CD4-positive, alpha-beta T cell treated with Interleukin-17A for 1 hour (primary cell): Measurements from ENCODE around the gene ALOX15.
"Not testable (repeated sequence)": the region's sequence is repeated elsewhere in the genome, so short reads cannot be mapped to it uniquely, and the experiment has no call there.

ENCODE experiments used
- DNase-seq: peaks from one replicate; pipeline ENCODE4 v3.0.0-alpha.2; 2020

ALOX15 gene

DNA sequence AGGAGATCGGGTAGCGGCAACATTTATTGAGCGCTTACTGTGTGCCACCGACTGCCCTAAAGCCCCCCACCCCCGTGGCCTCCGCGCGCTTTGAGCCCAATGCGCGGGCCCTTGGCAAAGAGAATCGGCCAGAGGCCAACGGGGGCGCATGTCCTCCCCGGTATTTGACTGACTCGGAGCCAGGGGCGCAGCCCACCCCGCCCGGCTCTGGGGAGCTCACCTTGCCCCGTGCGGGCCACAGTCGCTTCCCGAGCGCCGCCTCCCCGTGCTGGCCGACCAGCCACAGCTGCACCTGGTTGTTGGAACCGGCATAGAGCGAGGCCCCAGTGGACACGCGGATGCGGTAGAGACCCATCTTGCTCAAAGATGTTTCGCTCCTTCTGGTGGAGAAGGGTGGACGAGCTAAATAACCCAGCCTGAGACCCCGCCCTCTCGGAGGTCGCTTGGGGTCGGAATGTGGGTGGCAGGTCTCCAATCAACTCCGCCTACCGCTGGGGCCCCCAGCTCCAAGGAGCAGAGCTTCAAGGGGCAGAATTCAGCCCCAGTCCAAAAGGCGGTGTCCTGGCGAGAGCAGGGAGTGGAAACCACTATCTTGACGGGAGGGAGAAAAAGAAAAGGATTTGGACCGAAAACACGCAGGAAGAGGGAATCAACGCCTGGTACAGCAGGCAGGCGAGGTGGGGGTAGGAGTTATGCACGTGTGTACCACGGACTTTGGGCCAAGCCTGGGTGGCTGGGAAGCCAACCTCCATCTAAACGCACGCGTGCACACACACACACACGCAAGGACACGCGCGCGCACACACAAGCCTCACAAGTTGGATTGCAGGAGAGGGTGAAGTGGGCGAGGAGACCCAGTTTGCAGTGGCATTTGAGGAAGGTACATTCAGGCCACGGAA, at the start of gene ALOX15:
TSS of gene ALOX15 (minus strand) at position 382 of the 899 bp plus-strand sequence. CDS start at position 355, 27 bp downstream.
- DNase-seq, result no peak

DNA sequence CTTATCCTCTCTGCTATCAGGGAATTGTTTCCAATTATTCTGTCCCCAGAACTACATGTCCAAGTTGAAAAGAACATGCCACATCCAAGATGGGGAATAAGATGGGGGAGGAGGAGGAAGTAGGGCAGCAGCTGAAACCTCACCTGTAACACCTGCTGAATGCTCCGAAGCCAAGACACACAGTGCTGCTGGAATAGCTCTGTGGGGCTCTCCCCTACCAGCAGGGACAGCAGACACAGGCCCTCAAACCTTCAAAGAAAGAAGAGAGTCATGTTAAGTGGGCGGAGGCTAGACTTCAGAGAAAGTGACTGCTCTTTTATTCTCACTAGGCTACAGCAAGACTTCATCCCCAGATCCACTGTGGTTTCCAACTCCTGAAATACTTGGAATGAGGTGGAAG, 49.3 kb upstream of the ALOX15 start:
- no peak for DNase-seq

GRCh38 chr17:4689872-4690271, 48.4 kb upstream of the ALOX15 start:
- DNase-seq, result not testable (repeated sequence)

DNA sequence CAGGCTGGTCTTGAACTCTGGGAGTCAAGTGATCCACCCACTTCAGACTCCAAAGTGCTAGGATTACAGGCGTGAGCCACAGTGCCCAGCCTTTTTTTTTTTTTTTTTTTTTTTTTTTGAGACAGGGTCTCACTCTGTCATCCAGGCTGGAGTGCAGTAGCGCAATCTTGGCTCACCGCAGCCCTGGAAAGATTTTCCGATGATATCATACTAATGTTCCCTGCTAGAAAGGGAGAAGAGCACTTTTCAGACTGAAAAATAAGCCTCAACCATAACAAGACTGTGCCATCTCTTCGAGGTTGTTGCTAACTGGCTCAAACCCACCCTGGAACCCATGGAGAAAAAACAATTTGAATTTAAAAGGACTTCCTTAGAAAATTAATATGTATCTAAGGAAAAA, 42.3 kb upstream of the ALOX15 start:
- DNase-seq, result not testable (repeated sequence)

DNA sequence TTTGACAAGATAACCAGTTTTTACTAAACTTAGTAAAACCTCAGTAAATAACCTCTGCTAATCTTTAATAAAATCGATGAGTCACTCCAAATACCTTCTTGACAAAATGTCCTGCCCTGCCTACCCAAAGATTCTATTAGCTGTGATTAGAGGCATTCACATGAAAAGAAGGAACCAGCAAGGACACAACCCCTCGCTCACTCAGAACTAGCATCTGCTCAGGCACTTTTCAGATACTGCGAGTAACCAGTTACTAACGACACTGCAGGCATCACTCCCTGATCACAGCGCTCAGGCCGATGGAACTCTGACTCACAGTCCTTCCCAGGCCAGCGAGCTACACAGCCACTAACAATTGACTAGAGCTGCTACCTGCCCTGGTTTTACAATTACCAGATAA, 38.2 kb upstream of the ALOX15 start:
- no peak for DNase-seq

DNA sequence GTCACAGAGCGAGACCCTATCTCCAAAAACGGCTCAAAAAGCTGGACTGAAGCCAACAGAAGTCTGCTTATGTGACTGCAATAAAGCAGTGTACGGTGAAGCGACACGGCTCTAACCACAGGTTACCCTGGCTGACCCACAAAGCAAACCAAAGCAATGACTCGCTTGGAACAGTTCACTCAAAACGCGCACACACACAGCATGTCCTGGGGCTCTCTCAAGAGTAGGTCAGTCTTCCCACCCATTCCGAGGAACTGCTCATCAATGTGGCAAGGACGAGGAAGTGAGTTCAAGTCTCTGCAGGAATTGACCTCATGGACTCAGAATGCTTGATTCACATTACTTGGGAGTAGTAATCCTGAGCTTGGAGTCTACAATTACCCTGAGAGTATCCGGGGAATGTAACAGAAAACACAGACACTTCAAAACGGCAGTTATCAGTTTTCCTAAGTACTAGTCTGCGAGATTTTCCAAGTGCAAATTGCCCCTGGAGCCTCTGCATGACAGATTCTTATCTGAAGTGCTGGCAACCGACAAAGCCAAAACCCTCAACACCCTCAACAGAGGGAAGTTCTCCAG, 37.1 kb upstream of the ALOX15 start:
- DNase-seq, result no peak

- no peak for DNase-seq
These were observed 35.3 kb upstream of the ALOX15 start for GRCh38 chr17:4676791-4677190.

- no peak for DNase-seq
These were observed 34.3 kb upstream of the ALOX15 start for GRCh38 chr17:4675791-4676190.

DNA sequence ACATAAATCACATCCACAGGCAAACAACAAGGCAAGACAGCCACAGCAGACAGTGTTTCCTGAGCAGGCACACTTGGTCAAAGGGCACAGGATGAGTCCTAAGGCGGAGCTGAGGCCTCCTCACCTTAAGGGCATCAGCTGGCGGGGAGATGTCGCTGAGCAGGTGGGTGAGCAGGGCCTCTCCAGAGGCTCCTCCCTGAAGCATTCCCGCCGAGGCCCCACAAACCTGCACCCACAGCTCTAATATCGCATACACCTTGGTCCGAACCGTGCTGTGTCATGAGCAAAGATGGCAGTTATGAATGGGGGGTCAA, 33.2 kb upstream of the ALOX15 start:
- DNase-seq, result no peak

GRCh38 chr17:4673986-4674684, 32.7 kb upstream of the ALOX15 start:
- DNase-seq, result no peak

DNA sequence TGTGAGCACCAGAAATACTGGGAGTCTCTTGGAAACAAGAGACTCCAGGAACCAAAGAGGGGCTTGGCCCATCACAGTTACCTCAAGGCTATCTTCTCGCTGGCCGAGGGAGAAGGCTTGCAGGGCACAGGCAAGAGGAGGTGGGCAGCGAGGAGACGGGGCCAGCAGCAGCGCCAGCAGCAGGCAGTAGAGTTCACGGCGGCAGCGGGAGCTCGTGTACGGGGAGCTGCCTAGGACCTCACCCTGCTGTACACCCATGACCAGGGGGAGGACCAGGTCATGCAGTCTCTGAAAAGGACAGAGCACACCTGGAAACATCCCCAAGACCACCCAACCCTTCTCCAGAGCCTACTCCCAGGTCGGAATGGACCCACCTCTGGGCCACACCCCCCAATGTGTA, 31.7 kb upstream of the ALOX15 start:
- DNase-seq, result no peak

- DNase-seq, result no peak
These were observed 31.3 kb upstream of the ALOX15 start for GRCh38 chr17:4672751-4673150.

GRCh38 chr17:4672055-4672630, 30.7 kb upstream of the ALOX15 start:
- DNase-seq, result no peak

- no peak for DNase-seq
These were observed 25.7 kb upstream of the ALOX15 start for GRCh38 chr17:4667166-4667565.

- DNase-seq, result no peak
These were observed 24.8 kb upstream of the ALOX15 start for GRCh38 chr17:4666296-4666695.

GRCh38 chr17:4665027-4665426, 23.5 kb upstream of the ALOX15 start:
- DNase-seq, result no peak

DNA sequence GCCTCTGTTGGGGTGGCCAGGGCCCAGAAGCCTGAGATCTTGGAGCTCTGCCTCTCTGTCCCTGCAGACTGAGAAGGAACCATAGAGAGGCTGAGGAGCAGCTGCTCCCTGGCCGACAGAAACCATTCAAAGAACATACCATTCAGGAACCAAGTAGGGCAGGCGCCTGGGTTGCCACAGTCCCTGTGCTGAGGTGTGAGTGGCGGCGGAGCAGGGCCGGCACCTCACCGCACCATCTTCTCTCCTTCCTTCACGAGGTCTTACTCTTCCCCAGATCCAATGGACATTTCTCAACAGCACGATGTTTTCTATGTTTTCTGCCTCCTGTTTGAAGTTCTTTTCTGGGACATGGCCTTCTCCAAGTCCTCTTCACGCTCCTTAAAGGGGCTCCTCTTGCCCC, 22.8 kb upstream of the ALOX15 start:
- DNase-seq, result no peak

- no peak for DNase-seq
These were observed 22.2 kb upstream of the ALOX15 start for GRCh38 chr17:4663711-4664110.

- DNase-seq, result no peak
These were observed 17.2 kb upstream of the ALOX15 start for GRCh38 chr17:4658478-4659305.

DNA sequence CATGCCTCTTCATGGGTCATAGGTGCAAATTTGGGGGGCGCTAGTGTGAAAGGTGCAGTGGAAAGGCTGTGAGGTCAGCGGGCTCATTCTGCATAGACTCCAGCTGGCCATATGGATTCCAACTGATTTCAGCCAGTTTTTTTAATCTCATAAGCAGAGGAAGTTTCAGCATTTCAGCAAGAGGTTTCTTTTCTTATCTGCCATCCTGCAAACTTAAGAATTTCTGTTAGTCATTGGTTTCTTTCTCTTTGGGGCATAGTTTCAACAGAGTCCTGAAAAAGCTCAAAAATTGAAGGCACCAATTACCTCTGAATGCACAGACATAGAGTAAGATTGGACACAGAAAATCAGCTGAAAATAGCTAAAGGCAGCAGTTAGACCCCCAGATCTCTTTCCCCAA, 16.2 kb upstream of the ALOX15 start:
- no peak for DNase-seq

- not testable (repeated sequence) for DNase-seq
These were observed 14.5 kb upstream of the ALOX15 start for GRCh38 chr17:4655933-4656332.

DNA sequence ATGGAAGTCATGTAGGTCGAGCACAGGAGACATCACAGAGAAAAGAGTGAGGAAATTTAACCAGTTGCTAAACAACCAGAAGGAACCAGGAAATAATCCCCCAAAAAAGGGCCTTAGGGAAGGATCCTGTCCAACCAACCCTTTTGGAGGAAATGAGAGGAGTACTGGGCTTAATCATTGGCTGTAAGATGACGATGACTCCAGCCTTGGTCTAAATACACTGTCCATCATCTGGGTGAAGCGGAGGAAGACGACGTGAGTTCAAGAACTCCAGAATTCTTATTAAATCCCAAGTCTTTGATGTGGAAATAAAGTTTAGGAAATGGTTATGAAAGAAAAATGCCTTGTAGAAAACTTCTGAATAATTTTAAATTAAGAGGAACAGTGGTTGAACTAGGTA, 11.5 kb upstream of the ALOX15 start:
- DNase-seq, result no peak

DNA sequence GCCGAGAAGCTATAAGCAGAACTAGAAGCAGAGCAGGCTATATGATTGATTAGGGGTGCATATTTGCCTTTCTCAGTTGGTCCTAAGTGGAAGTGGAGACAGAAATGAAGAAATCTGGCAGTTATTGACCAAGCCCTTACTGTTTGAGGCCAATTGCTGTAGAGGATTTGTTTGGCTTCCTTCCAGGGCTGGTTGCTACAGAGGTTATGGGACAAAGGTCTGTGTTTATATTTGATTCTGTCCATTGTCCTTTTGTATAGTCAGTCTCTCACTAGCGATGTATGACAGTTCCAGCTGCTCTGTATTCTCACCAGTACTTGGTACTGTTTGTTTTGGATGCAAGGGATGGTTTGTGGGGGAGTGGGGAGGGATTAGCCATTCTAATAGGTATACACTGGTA, 7.3 kb upstream of the ALOX15 start:
- no peak for DNase-seq
